Osteocyte (in vitro differentiated cells): ENCODE data around the gene RAB10. TPM values are rescaled to one million over a fixed set of nuclear protein-coding genes. Genes with fewer than 3 reads are reported as not detected.
"Not testable (repeated sequence)": the region's sequence is repeated elsewhere in the genome, so short reads cannot be mapped to it uniquely, and the experiment has no call there.

ENCODE experiments used
- DNase-seq: peaks from one replicate; pipeline ENCODE4 v3.0.0; 2021; ENCODE audit warnings: mixed read lengths; ENCODE audit not compliant: unreplicated experiment; ENCODE audit errors: extremely low spot score
- H3K27ac Mint-ChIP-seq: one replicate; pipeline ENCODE4 v1.8.0; 2021; ENCODE audit warnings: mild to moderate bottlenecking, mixed read lengths; ENCODE audit not compliant: unreplicated experiment
- H3K27me3 Mint-ChIP-seq: one replicate; pipeline ENCODE4 v1.8.0; 2021; ENCODE audit warnings: mixed read lengths; ENCODE audit not compliant: unreplicated experiment
- H3K36me3 Mint-ChIP-seq: one replicate; pipeline ENCODE4 v1.8.0; 2021; ENCODE audit warnings: mixed read lengths; ENCODE audit not compliant: unreplicated experiment
- H3K4me1 Mint-ChIP-seq: one replicate; pipeline ENCODE4 v1.8.0; 2021; ENCODE audit warnings: mixed read lengths; ENCODE audit not compliant: unreplicated experiment
- H3K4me3 Mint-ChIP-seq: one replicate; pipeline ENCODE4 v1.8.0; 2021; ENCODE audit warnings: mild to moderate bottlenecking, moderate library complexity, mixed read lengths; ENCODE audit not compliant: unreplicated experiment
- H3K9me3 Mint-ChIP-seq: one replicate; pipeline ENCODE4 v1.8.0; 2021; ENCODE audit warnings: mixed read lengths; ENCODE audit not compliant: unreplicated experiment
- total RNA-seq: library from RNA; stranded (reverse); gene quantifications from 2 replicates; pipeline ENCODE4 v1.2.1, GENCODE V29; 2021
- TF ChIP-seq, protein P1 (sequence below): fragments of 200-600 bp; sonication (generic); IDR thresholded peaks from 2 replicates; pipeline ENCODE4 v1.5.0; 2021; ENCODE audit warnings: antibody characterized with exemption, mild to moderate bottlenecking, moderate library complexity

Gene RAB10
- total RNA-seq, 1 donor from 2014 or later, result 139 TPM

DNA sequence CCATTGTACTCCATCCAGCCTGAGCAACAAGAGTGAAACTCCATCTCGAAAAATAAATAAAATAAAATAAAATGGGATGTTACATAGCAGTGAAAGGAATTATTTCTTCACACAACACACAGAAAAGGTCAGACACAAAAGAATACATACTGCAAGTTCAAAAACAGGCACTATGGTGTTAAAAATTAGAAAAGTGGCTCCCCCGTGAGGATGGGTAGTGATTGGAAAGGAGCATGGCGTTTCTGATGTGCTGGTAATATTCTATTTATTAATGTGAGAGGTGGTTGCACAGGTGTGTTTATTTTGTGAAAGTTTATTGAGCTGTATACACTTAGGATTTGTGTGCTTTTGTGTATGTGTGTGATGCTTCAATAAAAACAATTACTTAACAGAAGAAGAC, 22.9 kb upstream of the RAB10 start:
- H3K27ac Mint-ChIP-seq, result no peak overlapping the region
- no peaks in the 10 kb centered on the region for H3K27me3 Mint-ChIP-seq
- no peak for DNase-seq
- TF ChIP-seq, protein P1, sequence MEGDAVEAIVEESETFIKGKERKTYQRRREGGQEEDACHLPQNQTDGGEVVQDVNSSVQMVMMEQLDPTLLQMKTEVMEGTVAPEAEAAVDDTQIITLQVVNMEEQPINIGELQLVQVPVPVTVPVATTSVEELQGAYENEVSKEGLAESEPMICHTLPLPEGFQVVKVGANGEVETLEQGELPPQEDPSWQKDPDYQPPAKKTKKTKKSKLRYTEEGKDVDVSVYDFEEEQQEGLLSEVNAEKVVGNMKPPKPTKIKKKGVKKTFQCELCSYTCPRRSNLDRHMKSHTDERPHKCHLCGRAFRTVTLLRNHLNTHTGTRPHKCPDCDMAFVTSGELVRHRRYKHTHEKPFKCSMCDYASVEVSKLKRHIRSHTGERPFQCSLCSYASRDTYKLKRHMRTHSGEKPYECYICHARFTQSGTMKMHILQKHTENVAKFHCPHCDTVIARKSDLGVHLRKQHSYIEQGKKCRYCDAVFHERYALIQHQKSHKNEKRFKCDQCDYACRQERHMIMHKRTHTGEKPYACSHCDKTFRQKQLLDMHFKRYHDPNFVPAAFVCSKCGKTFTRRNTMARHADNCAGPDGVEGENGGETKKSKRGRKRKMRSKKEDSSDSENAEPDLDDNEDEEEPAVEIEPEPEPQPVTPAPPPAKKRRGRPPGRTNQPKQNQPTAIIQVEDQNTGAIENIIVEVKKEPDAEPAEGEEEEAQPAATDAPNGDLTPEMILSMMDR, result no peak
- no peaks in the 10 kb centered on the region for H3K36me3 Mint-ChIP-seq
- peaks cover 12% of the 10 kb centered on the region for H3K4me1 Mint-ChIP-seq
- no peak overlapping the region for H3K4me3 Mint-ChIP-seq
- no peaks in the 10 kb centered on the region for H3K9me3 Mint-ChIP-seq

DNA sequence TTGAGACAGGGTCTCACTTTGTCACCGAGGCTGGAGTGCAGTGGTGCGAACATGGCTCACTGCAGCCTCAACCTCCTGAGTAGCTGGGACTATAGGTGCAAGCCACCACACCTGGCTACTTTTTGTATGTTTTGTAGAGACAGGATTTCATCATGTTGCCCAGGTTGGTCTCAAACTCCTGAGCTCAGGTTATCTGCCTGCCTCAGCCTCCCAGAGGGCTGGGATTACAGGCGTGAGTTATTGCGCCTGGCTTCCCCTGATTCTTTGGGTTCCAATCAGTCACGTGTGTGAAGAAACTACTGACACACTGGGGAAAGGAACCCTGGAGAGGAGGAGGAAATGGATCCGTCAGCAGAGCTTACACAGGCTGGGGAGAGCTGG, 22.3 kb upstream of the RAB10 start:
- DNase-seq, result no peak
- Mint-ChIP-seq H3K27me3 (no peaks in the 10 kb centered on the region), H3K4me1 (peaks cover 12% of the 10 kb centered on the region), H3K27ac (no peak overlapping the region), H3K36me3 (no peaks in the 10 kb centered on the region), H3K4me3 (no peak overlapping the region), H3K9me3 (no peaks in the 10 kb centered on the region)
- TF ChIP-seq, protein P1, result no peak

DNA sequence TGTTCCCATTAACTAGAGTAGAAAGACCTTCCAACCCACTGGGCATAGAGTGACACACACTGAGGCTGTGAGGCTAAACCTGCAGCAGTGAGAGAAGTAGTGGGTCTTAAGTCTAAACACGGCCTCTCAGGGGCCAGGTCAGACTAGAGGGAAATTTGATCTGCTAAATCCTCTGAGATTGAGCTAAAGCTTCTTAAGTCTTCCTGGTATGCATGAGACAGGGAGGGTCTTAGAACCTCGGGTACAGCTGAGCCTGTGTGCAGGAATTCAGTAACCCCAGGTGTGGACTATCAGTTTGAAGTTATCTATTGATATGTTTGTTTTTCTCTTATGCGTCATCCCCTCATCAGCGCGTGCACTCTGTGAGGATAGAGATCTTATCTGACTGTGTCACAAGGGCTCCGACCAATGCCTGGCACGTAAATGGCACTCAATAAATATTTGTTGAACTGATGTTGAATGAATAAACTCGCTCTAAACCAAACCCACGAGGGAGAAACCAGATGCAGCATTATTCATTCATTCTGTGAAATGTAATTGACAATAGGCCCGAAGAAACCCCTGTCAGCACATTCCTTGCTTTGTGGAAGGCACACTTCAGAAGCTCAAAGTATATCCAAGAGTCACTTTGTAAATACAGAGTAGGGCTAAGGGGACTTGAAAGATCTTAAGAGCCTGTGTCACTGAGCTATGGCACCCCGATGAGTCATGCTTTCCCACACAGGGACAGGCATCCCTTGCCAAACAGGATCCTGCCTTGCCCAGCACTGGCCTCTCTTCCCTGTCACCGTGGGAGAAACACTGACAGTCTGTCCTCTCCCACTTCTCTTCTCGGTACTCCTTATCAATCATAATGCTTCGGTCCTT, 21.7 kb upstream of the RAB10 start:
- H3K36me3 Mint-ChIP-seq, result no peaks in the 10 kb centered on the region
- no peak for DNase-seq
- TF ChIP-seq, protein P1, result no peak
- no peak overlapping the region for H3K4me3 Mint-ChIP-seq
- H3K9me3 Mint-ChIP-seq, result no peaks in the 10 kb centered on the region
- peaks cover 14% of the 10 kb centered on the region for H3K4me1 Mint-ChIP-seq
- H3K27ac Mint-ChIP-seq, result peak overlapping the region; percentile 2
- no peaks in the 10 kb centered on the region for H3K27me3 Mint-ChIP-seq

DNA sequence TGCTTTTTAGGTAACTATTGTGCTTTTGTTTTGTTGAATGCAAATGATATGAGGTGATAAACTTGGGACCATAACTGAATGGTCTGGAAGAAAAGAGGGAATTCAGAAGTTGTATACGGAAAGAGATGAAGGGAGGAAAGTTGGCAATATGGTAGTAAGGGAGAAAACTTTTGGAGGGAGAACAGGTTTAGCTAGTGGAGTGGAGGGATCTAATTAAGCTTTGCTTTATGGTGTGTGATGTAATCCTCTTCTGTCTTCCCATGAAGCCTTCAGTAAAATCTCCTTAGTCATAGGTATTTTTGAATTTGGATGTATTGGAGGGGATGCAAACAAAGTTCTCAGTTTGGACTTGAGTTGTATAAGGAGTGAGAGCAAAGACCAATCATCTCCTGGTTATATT, 20.2 kb upstream of the RAB10 start:
- Mint-ChIP-seq H3K4me1 (peaks cover 29% of the 10 kb centered on the region), H3K27ac (no peak overlapping the region), H3K9me3 (no peaks in the 10 kb centered on the region), H3K36me3 (no peaks in the 10 kb centered on the region), H3K27me3 (no peaks in the 10 kb centered on the region), H3K4me3 (no peak overlapping the region)
- TF ChIP-seq, protein P1, result no peak
- DNase-seq, result no peak

DNA sequence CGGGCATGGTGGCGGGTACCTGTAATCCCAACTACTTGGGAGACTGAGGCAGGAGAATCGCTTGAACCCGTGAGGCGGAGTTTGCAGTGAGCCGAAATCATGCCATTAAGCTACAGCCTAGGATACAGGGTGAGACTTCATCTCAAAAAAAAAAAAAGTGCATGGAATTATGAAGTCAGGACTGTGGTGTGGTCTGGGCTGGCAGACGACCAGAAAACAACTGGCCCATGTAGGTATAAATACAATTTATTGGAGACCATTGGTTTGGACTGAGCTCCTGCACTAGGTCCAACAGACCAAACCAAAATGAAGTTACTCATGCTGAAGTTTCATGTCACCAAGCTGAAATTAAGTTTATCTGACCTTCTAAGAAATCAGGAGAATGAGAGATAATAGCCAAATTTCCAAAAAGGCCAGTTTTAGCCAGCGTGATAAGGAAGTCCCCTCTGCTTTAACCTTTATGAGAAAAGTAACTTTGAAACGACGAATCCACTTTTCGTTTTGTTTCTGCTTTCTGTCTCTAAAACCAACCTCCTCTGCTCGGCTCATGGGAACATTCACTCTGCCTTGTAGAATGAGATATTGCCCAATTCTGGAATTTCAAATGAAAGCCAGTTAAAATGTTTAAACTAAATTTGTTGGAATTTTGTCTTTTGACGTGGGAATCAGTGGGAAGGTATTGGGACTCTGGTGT, 17.7 kb upstream of the RAB10 start:
- no peak overlapping the region for H3K4me3 Mint-ChIP-seq
- no peaks in the 10 kb centered on the region for H3K36me3 Mint-ChIP-seq
- H3K9me3 Mint-ChIP-seq, result no peaks in the 10 kb centered on the region
- peaks cover 32% of the 10 kb centered on the region for H3K4me1 Mint-ChIP-seq
- H3K27ac Mint-ChIP-seq, result no peak overlapping the region
- no peak for DNase-seq
- H3K27me3 Mint-ChIP-seq, result no peaks in the 10 kb centered on the region
- TF ChIP-seq, protein P1, result no peak

DNA sequence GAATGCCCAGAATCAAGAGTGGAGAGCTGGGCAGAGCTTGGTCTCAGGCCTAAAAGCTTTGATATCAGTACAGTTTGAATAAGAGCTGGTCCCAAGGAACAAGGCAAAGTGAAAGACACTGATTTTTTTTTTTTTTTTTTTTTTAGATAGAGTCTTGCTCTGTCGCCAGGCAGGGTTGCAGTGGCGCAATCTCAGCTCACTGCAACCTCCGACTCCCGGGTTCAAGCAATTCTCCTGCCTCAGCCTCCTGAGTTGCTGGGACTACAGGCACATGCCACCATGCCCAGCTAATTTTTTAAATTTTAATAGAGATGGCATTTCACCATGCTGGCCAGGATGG, 17.2 kb upstream of the RAB10 start:
- not testable (repeated sequence) for H3K9me3 Mint-ChIP-seq, H3K27me3 Mint-ChIP-seq, H3K36me3 Mint-ChIP-seq, DNase-seq, H3K27ac Mint-ChIP-seq, H3K4me3 Mint-ChIP-seq
- H3K4me1 Mint-ChIP-seq, result peaks cover 31% of the 10 kb centered on the region
